Stimulated activated CD8-positive, alpha-beta memory T cell treated with anti-CD3 and anti-CD28 coated beads, Interleukin-12 subunit alpha, Interleukin-12 subunit beta, amount 100 ng/mL, for 24 hours (primary cell): ENCODE results near the gene TRIP11.
"Not testable (repeated sequence)": the region's sequence is repeated elsewhere in the genome, so short reads cannot be mapped to it uniquely, and the experiment has no call there.

Source experiments
- DNase-seq: peaks from one replicate; pipeline ENCODE4 v3.0.0-alpha.2; 2020; ENCODE audit errors: extremely low read depth

Gene TRIP11

DNA sequence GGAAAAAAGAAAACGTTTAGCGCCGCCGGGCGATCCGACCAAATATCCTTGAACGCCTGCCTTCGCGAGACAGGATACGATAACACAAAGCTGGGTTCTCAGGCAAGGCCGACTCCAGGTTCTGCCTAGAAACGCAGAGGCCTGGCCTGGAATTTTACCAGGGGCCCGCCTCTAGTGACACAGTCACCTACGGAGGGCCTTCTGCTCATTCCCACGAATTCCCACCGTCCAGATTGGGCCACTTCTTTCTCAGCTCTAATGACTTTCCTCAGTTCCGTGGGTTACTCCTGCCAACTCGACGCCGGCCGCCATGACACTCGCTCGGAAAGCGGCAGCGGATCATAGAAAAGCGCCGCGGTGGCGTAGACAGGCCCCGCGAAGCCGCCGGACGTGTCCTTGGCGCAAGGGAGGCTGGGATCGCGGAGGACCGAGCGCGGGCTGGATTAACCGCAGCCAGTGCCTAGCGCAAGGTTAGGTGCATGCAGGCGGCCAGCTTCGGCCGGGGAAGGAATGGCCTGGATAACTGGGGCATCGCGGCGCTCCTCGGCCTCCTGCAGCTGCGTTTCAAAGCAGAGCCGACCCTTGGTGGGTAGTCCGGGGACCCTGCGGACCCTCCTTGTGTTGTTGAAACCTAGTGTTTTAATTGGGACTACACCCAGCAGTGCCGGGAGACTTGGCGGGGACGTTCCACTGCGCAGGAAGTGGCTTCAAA is at the start of gene TRIP11:
Gene TRIP11, minus strand, starts transcription at position 341 of the 712 bp plus-strand sequence. CDS start 374 bp downstream, outside the sequence.
- DNase-seq = peak; percentile 84

DNA sequence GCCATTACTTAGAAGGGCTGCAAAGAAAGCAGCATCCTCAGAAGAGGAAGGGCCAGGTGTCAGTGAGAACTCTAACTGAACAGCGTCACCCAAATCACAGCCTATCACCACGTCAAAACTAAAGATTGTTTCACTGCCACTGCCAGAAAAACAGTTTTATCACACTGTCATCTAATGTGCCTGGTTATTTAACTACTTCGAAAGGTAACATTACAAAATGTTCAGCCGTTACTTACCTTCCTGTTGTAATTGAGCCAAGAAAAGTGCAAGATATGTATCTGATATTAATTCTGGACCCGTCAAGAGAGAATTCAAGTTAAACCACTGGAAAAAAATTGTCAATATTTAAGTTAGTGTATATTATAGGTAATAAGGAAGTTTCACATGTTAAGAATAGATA is 48.6 kb upstream of the TRIP11 start:
- no peak for DNase-seq

DNA sequence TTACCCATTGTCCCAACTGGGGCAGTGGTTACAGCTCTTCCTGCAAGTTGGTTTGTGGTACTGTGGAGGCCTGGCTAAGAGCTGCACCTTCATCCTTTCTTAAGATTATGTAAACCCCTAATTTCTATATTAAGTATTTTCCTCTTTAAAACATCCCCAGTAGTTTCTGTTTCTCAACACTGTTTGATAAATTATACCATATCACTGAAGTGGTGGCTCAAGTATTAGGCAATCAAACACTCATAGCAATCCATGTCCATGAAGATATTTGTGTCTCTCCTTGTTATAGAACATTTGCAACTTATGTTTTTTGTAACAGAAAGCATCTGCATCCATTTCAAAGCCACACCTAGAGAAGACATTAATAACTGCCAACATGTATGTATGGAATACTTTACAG is 34.7 kb upstream of the TRIP11 start:
- no peak for DNase-seq

DNA sequence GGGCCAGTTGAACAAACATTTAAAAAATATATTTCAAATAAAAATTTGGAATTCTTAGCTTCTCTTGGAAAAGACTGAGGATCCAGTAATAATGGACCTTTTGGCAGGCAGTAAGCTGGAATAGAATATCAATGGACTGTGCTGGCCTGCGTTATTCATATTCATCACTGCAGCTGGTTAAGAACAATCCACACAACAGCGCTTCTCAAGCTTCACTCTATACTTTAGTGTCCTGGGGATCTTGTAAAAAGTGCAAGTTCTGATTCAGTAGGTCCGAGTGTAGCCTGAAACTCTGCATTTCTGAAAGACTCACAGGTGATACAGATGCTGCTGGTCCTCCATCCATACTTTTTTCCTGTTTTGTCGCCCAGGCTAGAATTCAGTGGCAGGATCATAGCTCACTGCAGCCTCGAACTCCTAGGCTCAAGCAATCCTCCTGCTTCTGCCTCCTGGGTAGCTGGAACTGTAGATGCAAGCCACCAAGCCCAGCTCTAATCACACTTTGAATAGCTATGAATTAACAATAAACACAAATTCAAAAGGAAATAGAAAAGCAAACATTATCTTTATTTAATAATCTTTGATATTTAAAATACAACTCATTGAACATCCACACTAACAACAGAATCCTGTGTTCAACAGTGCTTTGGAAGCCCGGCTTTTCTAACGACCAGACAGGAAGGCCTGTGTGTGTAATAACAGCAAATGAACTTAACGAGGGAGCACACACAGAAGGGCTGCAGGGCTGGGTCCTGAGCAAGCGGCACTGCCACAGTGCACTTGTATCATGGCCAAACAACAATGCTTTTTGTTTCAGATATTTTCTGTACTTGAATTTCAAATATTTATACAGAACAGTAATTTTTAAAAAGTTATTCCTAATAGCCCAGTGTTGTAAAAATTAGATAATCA is 18.4 kb upstream of the TRIP11 start:
- no peak for DNase-seq

DNA sequence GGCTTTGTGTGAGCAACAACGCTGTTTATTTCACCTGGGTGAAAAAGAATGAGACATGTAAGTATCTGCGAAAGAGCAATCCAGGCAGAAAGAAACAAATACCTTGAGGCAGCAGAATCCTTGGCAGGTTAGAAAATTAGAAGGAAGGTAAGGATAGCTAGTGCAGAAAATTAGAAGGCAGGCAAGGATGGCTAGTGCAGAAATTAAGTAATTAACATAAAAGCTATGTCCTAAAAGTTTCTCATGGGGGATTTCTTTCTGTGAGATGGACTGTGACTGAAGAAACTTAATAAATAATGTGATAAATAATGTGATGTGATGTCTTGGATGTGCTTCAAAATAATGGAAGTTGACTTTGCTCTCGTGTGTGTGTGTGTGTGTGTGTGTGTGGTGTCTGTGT is 9.9 kb upstream of the TRIP11 start:
- DNase-seq = no peak

DNA sequence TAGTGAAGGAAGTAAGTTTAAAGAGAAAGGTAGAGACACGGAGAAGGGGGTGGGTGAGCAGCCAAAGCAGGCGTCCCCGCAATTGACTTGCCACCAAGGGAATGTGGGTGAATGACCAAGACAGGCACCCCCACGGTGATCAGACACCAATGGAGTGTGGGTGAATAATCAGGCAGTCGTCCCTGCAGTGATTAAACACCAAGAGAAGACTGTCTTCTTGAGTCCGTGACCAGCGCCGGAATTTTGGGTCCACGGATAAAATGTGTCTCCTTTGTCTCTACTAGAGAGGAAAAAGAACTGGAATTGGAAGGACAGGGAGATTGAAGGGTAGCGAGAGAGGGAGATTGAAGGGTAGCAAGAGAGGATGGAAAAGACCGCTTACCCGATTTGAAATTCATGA is 9.4 kb upstream of the TRIP11 start:
- not testable (repeated sequence) for DNase-seq

DNA sequence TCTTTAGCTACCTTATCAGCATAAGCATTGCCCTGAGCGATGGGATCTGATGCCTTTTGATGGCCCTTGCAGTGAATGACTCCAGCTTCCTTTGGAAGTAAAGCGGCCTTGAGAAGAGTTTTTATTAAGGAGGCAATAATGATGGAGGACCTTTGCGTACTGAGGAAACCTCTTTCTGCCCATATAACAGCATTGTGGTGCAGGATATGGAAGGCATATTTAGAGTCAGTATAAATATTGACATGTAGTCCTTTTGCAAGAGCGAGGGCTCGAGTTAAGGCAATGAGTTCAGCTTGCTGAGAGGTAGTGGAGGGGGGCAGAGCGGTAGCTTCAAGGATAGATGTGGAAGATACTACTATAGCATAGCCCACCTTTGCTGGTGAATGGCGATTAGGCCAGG is 6.0 kb upstream of the TRIP11 start:
- not testable (repeated sequence) for DNase-seq

DNA sequence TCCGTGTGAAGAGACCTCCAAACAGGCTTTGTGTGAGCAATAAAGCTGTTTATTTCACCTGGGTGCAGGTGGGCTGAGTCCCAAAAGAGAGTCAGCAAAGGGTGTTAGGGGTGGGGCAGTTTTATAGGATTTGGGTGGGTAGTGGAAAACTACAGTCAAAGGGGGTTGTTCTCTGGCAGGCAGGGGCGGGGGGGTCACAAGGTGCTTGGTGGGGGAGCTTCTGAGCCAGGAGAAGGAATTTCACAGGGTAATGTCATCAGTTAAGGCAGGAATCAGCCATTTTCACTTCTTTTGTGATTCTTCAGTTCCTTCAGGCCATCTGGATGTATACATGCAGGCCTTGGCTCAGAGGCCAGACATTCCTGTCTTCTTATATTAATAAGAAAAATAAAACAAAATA is 1.9 kb upstream of the TRIP11 start:
- not testable (repeated sequence) for DNase-seq

DNA sequence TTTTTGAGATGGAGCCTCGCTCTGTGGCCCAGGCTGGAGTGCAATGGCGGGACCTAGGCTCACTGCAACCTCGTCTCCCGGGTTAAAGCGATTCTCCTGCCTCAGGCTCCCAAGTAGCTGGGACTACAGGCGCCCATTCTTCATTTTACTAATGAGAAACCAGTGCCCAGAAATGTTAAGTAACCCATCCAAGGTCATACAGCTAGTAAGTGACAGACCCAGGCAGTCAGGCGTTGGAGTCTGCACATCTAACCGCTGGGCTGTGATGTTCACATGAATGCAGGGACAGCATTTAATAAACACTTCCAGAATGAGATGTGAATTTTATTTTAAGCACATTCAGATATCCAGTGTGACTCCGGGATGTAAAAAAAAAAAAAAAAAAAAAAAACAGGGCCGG is 1.3 kb upstream of the TRIP11 start:
- no peak for DNase-seq

DNA sequence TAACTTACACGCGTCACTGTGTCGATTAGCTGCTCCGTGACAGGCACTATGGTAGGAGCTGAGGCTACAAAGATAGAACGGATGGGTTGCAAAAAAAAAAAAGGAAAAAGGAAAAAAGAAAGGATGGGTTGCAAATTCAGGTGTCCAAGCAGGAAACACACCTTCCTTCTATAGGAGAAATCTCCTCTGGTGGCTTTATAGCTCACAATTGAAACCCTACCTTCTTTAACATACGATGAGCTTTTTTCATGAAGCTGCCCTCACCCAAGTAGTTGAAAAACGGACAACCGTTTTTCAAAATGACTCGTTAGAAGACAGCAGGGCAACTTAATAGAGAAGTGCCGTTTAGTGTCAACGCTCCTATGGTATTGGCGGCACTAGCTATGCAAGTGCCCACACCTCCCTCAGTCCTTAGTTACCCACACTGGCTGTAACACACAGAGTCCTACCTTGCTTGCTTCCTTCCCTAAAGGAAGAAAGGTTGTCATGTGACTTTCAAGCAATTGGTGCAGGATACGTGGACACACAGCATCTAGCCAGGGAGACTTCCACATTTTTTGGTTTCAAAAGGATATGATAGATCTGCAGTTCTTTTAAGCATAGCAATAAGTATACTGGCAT is 682 bp upstream of the TRIP11 start:
- DNase-seq = no peak

DNA sequence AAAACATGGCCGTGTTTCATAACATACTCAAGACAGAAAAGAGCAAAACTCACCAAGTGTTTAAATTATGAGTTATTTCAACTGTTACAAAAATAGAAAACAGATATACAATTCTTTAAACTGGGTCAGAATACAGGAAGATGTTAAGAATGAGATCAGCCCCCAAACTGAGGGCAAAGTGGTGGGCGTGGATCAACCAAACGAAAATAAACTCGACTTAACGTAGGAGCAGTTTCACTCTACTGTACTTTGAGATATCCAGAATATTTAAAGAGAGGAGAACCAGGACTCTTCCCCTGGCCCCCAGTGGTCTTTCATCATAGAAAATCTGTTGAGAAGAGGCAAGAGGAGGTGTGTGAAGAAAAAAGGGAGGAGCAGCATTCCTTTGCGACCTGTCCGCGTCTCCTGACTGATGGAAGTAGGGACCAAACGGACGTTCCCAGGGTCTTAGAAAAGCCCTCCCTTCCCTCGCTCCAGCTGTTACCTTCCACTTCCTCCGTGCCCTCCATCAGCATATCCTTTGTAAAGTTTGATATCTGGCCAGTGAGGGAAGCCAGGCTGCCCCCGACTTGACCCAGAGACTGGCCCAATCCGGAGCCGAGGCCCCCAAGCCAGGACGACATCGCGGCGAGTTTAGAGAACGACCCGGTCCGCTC is 668 bp downstream of the TRIP11 start:
- DNase-seq = no peak

DNA sequence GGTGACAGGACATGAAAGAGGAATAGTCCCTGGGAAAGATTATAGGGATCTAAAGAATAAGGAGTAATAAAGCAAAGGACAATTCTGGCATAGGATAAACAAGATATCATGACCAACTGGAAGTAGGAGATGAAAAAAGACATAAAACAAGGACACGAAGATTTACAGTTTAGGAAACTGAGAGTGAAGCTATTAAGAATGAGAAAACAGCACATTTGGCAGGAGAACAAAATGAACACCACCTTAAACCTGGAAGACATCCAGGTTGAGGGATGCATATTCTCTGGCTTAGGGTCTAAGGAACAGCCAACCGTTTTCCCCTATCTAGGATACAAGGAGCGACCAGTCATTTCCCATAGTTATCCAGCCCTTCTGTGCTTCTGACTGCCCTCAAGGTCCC is 1.9 kb downstream of the TRIP11 start:
- no peak for DNase-seq

DNA sequence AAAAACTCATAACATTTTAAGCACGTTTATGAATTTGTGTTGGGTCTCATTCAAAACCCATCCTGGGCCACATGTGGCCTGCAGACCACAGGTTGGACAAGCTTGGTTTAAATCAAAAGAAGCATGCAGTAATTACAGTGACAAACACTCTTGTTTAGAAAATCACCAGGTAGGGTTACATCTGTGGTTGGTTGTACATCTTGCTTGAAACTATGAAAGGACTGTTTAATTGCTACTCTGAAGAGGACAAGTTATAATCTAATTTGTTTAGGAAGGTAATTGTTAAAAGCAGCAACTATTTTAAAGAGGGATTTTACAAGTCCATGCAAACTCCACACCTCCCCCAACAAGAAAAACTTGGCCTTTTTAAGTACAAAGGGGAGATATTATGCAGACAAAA is 4.0 kb downstream of the TRIP11 start:
- DNase-seq = no peak

DNA sequence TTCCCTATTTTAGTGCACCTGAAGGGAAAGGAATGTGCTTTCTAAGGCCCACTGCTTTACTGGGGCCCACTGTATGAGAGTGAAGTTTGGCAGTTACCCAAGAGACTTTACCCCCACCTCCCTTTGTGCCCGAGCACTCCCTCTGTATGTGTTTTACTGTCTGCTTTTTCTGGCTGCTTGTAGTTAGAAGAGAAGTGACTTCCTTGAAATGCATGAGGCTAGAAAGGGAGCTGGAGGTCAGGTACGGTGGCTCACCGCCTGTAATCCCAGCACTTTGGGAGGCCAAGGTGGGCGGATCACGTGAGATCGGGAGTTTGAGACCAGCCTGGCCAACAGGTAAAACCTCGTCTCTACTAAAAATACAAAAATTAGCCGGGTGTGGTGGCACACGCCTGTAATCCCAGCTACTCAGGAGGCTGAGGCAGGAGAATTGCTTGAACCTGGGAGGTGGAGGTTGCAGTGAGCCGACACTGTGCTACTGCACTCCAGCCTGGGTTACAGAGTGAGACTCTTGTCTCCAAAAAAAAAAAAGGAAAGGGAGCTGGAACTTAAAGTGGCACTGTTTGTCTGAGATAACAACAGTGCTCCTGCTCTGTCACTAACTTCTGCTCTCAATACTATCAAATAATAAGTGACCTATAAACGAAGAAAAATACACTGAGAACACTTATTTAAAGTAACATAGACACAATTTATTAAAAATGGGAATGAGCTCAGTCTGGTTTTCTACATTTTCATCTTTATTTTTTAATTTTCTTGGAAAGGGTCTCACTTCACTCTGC is 5.8 kb downstream of the TRIP11 start:
- DNase-seq = no peak

DNA sequence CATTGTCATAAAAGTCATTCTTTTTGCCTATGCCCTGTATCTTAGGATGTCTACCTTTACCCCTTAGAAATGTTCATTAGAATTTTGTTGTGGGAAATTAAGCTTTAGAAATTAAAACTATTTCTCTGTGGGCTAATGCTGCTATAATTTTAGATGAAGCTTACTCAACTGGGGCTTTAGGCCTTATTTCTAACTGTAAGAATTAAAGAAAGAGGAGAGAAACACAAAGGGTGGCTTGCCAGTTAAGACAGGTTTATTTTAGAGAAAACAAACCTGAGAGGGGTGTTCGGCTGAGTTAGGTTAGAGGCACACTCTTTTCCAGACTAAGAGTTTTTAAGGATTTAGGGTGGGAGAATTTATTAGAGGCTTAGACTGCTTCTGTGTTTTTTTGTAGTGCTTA is 6.4 kb downstream of the TRIP11 start:
- no peak for DNase-seq

DNA sequence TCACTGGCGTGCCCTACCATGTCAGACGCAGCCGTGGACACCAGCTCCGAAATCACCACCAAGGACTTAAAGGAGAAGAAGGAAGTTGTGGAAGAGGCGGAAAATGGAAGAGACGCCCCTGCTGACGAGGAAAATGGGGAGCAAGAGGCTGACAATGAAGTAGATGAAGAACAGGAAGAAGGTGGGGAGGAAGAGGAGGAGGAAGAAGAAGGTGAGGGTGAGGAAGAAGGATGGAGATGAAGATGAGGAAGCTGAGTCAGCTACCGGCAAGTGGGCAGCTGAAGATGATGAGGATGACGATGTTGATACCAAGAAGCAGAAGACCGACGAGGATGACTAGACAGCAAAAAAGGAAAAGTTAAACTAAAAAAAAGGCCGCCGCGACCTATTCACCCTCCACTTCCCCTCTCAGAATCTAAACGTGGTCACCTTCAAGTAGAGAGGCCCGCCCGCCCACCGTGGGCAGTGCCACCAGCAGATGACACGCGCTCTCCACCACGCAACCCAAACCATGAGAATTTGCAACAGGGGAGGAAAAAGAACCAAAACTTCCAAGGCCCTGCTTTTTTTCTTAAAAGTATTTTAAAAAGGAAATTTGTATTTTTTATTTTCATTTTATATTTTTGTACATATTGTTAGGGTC is 13.2 kb downstream of the TRIP11 start:
- no peak for DNase-seq

DNA sequence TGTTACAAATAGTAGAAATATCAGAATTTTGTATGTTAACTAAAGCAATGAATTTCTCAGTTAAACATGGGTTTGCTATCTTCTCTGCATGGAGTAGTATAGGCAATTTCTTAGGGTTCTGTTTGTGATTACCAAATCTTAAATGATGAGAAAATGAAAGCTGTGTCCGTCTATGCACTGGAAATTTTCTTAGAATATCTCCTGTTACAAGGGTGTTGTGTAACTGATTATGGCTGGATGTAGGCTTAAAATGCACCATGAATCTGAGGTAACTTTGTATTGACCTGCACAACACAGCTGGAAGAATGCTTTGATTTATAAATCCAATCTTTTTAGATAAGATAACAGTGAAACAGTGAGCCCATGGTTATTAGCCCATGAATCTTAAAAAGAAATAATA is 17.8 kb downstream of the TRIP11 start:
- DNase-seq = no peak

DNA sequence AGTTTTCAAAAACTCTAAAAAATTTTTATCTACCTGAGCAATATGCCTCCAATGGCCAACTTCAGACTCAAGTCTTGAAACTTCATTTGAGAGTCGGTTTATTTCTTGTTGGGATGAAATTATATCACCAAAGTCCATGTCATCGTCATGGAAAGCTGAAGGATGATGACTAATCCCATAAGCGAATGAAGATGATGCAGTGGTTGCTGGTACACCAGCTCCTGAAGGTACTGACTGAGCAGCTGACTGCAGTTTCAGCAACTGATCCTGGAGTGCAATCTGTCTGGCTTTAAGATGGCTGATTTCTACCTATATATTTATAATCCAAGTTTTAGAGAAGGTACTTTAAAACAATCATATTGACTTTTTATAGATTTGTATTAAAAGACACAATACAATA is 18.3 kb downstream of the TRIP11 start:
- no peak for DNase-seq

DNA sequence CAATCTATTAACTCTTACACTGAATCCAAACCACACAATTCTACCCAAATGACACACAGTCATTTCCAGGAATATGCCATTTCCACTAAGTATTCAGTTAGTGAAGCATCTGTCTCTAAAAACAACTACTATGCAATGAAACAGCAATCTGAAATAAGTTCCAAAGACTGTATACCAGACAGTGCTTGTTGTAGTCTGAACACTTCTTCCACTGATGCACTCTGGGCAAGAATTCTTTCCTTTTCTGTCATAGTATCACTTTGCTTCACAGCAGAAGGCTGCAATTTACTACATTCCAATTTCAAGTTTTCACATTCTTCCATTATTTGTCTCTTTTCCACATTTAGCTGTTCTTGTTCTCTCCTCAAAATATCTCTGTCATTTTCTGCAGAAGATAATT is 25.8 kb downstream of the TRIP11 start:
- DNase-seq = no peak

DNA sequence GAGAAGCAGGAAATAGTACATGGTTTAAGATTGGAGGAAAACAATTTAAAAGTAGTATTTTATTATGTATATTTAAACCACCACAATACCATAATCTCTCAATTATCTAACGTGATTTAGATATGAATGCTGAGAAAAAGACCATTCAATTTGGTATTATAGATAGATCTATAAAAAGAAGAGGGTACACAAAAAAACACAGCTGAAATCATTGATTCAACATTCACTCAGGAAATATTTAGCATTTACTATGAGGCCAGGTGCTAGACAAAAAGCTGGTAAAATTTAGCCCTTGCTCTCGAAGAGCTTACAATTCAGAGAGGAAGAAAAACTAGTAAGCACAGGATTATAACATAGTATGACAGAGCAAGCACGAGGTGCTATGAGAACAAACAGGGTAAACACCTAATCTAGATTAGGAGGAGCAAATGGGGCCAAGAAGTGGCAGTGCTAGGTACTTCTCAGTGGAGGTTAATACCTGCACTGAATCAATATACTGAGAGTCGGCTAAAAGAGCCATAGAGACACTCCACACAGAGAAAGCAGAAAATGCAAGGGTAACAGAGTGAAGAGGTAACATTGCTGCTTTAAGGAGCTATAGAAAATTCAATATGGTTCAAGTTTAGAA is 27.6 kb downstream of the TRIP11 start:
- no peak for DNase-seq
